Measurements from ENCODE around the gene HPS5. TPM values are rescaled to one million over a fixed set of nuclear protein-coding genes. Genes with fewer than 3 reads are reported as not detected.
"Not testable (repeated sequence)": the region's sequence is repeated elsewhere in the genome, so short reads cannot be mapped to it uniquely, and the experiment has no call there.

HPS5 gene
- total and polyA plus RNA-seq, 5 donors from 2014 or later, result 13.0 to 18.6 (median 14.8) TPM

DNA sequence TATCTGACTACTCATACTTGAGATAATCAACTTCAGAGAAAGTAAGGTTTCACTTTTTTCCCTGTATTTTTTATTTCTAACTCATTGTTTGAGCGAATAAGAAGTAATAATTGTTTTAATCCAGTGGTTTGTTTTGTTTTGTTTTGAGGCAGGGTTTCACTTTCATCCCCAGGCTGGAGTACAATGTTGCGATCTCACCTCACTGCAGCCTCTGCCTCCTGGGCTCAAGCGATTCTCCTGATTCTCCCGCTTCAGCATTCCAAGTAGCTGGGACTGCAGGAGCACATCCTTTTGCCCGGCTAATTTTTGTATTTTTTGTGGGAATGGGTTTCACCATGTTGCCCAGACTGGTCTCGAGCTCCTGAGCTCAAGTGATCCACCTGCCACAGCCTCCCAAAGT, 9.0 kb upstream of the HPS5 start:
- Histone ChIP-seq H3K27me3 (ENCODE audit: control insufficient read depth, insufficient read depth, low read length) (no peaks in the 10 kb centered on the region), H3K36me3 (ENCODE audit: control insufficient read depth, insufficient read depth, low read length) (peaks cover 42% of the 10 kb centered on the region), H3K4me1 (ENCODE audit: control insufficient read depth, insufficient read depth, low read length, poor library complexity, severe bottlenecking) (peaks cover 34% of the 10 kb centered on the region), H3K27ac (ENCODE audit: insufficient read depth, low read length, poor library complexity, severe bottlenecking) (no peak overlapping the region), H3K4me3 (ENCODE audit: low read depth, low read length) (peak overlapping the region; percentile 44), H3K9me3 (ENCODE audit: control insufficient read depth in 2 of 2, low read length in 2 of 2) (no peaks in the 10 kb centered on the region)
- ATAC-seq (ENCODE audit: low read depth in 2 of 2) (no peak), DNase-seq (no peak)
- no peaks in the 10 kb centered on the region for H3K27me3 Mint-ChIP-seq
- peak overlapping the region in 1 of 4 donors; percentile 17 for H3K4me3 Mint-ChIP-seq
- peaks cover 29% of the 10 kb centered on the region for H3K36me3 Mint-ChIP-seq
- peaks cover 33 to 60% (median 48%) of the 10 kb centered on the region in 4 donors for H3K4me1 Mint-ChIP-seq
- peak overlapping the region; percentile 1 to 59 (median 19) for H3K27ac Mint-ChIP-seq
- H3K9me3 Mint-ChIP-seq, result no peaks in the 10 kb centered on the region

GRCh38 chr11:18329196-18329870, 7.4 kb upstream of the HPS5 start:
- Mint-ChIP-seq H3K27me3 (no peaks in the 10 kb centered on the region), H3K4me3 (peak overlapping the region in 2 of 4 donors; percentile 16 to 17), H3K4me1 (peaks cover 40 to 66% (median 55%) of the 10 kb centered on the region in 4 donors), H3K27ac (peak overlapping the region; percentile 2 to 20 (median 19)), H3K36me3 (peaks cover 29% of the 10 kb centered on the region), H3K9me3 (no peaks in the 10 kb centered on the region)
- peaks cover 43% of the 10 kb centered on the region for H3K4me1 ChIP-seq (ENCODE audit: control insufficient read depth, insufficient read depth, low read length, poor library complexity, severe bottlenecking)
- H3K36me3 ChIP-seq (ENCODE audit: control insufficient read depth, insufficient read depth, low read length), result peaks cover 32% of the 10 kb centered on the region
- no peak overlapping the region for H3K27ac ChIP-seq (ENCODE audit: insufficient read depth, low read length, poor library complexity, severe bottlenecking)
- DNase-seq (peak in 1 of 3 donors; percentile 32), ATAC-seq (ENCODE audit: low read depth in 2 of 2) (no peak)
- no peaks in the 10 kb centered on the region for H3K9me3 ChIP-seq (ENCODE audit: control insufficient read depth in 2 of 2, low read length in 2 of 2)
- H3K4me3 ChIP-seq (ENCODE audit: low read depth, low read length), result no peak overlapping the region
- H3K27me3 ChIP-seq (ENCODE audit: control insufficient read depth, insufficient read depth, low read length), result no peaks in the 10 kb centered on the region

GRCh38 chr11:18324381-18324780, 2.4 kb upstream of the HPS5 start:
- Histone ChIP-seq H3K4me1 (ENCODE audit: control insufficient read depth, insufficient read depth, low read length, poor library complexity, severe bottlenecking) (peaks cover 47% of the 10 kb centered on the region), H3K36me3 (ENCODE audit: control insufficient read depth, insufficient read depth, low read length) (peaks cover 15% of the 10 kb centered on the region), H3K27ac (ENCODE audit: insufficient read depth, low read length, poor library complexity, severe bottlenecking) (peak overlapping the region; percentile 38), H3K4me3 (ENCODE audit: low read depth, low read length) (peak overlapping the region; percentile 96), H3K27me3 (ENCODE audit: control insufficient read depth, insufficient read depth, low read length) (no peaks in the 10 kb centered on the region), H3K9me3 (ENCODE audit: control insufficient read depth in 2 of 2, low read length in 2 of 2) (no peaks in the 10 kb centered on the region)
- no peak for ATAC-seq (ENCODE audit: low read depth in 2 of 2)
- peak overlapping the region; percentile 98 to 100 (median 98) for H3K4me3 Mint-ChIP-seq
- no peak for DNase-seq
- H3K27ac Mint-ChIP-seq, result peak overlapping the region in 2 of 3 donors; percentile 100
- H3K4me1 Mint-ChIP-seq, result peaks cover 39 to 74% (median 58%) of the 10 kb centered on the region in 4 donors
- H3K9me3 Mint-ChIP-seq, result no peaks in the 10 kb centered on the region
- no peaks in the 10 kb centered on the region for H3K27me3 Mint-ChIP-seq
- H3K36me3 Mint-ChIP-seq, result peaks cover 15% of the 10 kb centered on the region

DNA sequence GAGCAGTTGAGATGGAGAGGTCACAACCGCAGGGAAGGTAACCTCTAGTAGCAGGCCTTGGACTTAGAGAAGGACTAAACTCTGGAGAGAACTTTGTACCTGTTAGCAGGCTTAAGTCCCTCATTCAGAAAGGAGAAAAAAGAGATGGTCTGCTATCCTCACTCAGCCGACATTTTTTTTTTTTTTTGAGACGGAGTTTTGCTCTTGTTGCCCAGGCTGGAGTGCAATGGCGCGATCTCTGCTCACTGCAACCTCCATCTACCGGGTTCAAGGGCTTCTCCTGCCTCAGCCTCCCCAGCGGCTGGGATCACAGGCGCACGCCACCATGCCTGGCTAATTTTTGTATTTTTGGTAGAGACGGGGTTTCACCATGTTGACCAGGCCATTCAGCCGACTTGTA, 1.9 kb upstream of the HPS5 start:
- H3K9me3 Mint-ChIP-seq; H3K27me3 Mint-ChIP-seq; H3K27ac ChIP-seq (ENCODE audit: insufficient read depth, low read length, poor library complexity, severe bottlenecking); ATAC-seq (ENCODE audit: low read depth in 2 of 2); H3K9me3 ChIP-seq (ENCODE audit: control insufficient read depth in 2 of 2, low read length in 2 of 2); H3K27me3 ChIP-seq (ENCODE audit: control insufficient read depth, insufficient read depth, low read length); DNase-seq: not testable (repeated sequence)
- H3K27ac Mint-ChIP-seq, result peak overlapping the region in 2 of 3 donors; percentile 100
- H3K36me3 Mint-ChIP-seq, result peaks cover 15% of the 10 kb centered on the region
- Histone ChIP-seq H3K36me3 (ENCODE audit: control insufficient read depth, insufficient read depth, low read length) (peaks cover 12% of the 10 kb centered on the region), H3K4me1 (ENCODE audit: control insufficient read depth, insufficient read depth, low read length, poor library complexity, severe bottlenecking) (peaks cover 43% of the 10 kb centered on the region), H3K4me3 (ENCODE audit: low read depth, low read length) (peak overlapping the region; percentile 96)
- peaks cover 42 to 75% (median 60%) of the 10 kb centered on the region in 4 donors for H3K4me1 Mint-ChIP-seq
- peak overlapping the region; percentile 98 to 100 (median 98) for H3K4me3 Mint-ChIP-seq

DNA sequence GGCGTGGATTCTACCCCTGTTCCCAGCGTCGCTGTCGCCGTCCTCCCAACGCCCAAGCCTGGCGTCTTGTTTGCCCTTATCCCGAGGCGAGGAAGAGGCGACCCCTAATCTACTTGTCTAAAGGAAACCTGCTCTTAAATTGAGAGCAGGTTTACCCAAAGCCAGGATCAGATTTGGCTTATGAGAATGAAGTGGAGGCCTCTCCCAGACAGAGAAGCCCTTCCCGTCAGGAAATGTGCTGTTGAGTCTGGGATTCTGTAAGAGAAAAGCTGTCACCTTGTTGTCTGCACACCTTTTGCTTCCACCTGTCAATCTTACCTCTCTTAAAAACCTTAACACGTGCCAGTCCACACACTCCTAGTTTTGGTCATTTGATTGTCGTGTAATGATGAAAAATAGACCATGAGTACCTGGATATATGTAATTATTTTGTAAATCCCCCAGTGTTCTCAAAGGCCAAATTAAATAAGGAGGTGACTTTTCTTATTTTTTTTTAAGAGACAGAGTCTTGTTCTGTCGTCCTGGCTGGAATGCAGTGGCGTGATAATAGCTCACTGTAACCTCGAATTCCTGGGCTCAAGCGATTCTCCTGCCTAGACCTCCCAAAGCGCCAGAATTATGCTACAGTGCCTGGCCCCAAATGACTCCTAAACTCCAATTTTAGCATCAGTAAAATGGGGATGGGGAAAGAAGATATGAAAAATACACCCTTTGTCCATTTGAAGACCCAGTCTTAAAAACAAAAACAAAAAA, 1.1 kb upstream of the HPS5 start:
- H3K27ac ChIP-seq (ENCODE audit: insufficient read depth, low read length, poor library complexity, severe bottlenecking), result peak overlapping the region; percentile 98
- no peaks in the 10 kb centered on the region for H3K27me3 Mint-ChIP-seq
- peak overlapping the region; percentile 100 for H3K27ac Mint-ChIP-seq
- H3K4me1 ChIP-seq (ENCODE audit: control insufficient read depth, insufficient read depth, low read length, poor library complexity, severe bottlenecking), result peaks cover 43% of the 10 kb centered on the region
- no peaks in the 10 kb centered on the region for H3K27me3 ChIP-seq (ENCODE audit: control insufficient read depth, insufficient read depth, low read length)
- H3K36me3 ChIP-seq (ENCODE audit: control insufficient read depth, insufficient read depth, low read length), result peaks cover 12% of the 10 kb centered on the region
- DNase-seq (peak in 1 of 3 donors; percentile 34), ATAC-seq (ENCODE audit: low read depth in 2 of 2) (no peak)
- H3K4me3 ChIP-seq (ENCODE audit: low read depth, low read length), result peak overlapping the region; percentile 96
- peaks cover 15% of the 10 kb centered on the region for H3K36me3 Mint-ChIP-seq
- H3K9me3 Mint-ChIP-seq, result no peaks in the 10 kb centered on the region
- H3K4me1 Mint-ChIP-seq, result peaks cover 51 to 80% (median 67%) of the 10 kb centered on the region in 4 donors
- no peaks in the 10 kb centered on the region for H3K9me3 ChIP-seq (ENCODE audit: control insufficient read depth in 2 of 2, low read length in 2 of 2)
- H3K4me3 Mint-ChIP-seq, result peak overlapping the region; percentile 98 to 100 (median 98)

- Histone ChIP-seq H3K4me3 (ENCODE audit: low read depth, low read length) (peak overlapping the region; percentile 96), H3K27me3 (ENCODE audit: control insufficient read depth, insufficient read depth, low read length) (no peaks in the 10 kb centered on the region), H3K4me1 (ENCODE audit: control insufficient read depth, insufficient read depth, low read length, poor library complexity, severe bottlenecking) (peaks cover 43% of the 10 kb centered on the region), H3K9me3 (ENCODE audit: control insufficient read depth in 2 of 2, low read length in 2 of 2) (no peaks in the 10 kb centered on the region), H3K27ac (ENCODE audit: insufficient read depth, low read length, poor library complexity, severe bottlenecking) (peak overlapping the region; percentile 98), H3K36me3 (ENCODE audit: control insufficient read depth, insufficient read depth, low read length) (peaks cover 8% of the 10 kb centered on the region)
- no peaks in the 10 kb centered on the region for H3K9me3 Mint-ChIP-seq
- ATAC-seq (ENCODE audit: low read depth in 2 of 2) (no peak), DNase-seq (no peak)
- H3K27ac Mint-ChIP-seq, result peak overlapping the region; percentile 100
- H3K4me1 Mint-ChIP-seq, result peaks cover 56 to 79% (median 68%) of the 10 kb centered on the region in 4 donors
- H3K4me3 Mint-ChIP-seq, result peak overlapping the region; percentile 98 to 100 (median 98)
- peaks cover 14% of the 10 kb centered on the region for H3K36me3 Mint-ChIP-seq
- no peaks in the 10 kb centered on the region for H3K27me3 Mint-ChIP-seq
These were observed 367 bp downstream of the HPS5 start for GRCh38 chr11:18321578-18321968.

DNA sequence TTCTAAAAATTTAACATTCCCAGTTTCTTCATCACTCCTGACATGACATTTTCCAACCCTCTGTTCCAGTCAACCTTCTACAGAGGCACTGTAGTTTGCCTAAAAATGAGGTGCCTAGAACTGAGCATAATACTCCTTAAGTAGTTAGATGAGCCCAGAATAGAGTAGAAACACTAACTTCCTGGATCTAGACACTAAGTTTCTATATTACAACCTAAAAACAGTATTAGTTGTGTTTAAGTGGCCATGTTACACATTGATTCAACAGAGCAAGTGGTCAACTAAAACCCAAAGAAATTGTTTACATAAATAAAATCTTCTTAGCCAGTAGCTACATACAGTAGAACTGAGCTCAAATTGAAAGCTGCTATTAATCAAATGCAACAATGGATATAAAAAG, 1.3 kb downstream of the HPS5 start:
- Mint-ChIP-seq H3K36me3 (peaks cover 12% of the 10 kb centered on the region), H3K9me3 (no peaks in the 10 kb centered on the region), H3K4me3 (peak overlapping the region; percentile 4 to 98 (median 58)), H3K4me1 (peaks cover 56 to 74% (median 65%) of the 10 kb centered on the region in 4 donors), H3K27me3 (no peaks in the 10 kb centered on the region), H3K27ac (peak overlapping the region in 2 of 3 donors; percentile 57 to 100)
- H3K4me1 ChIP-seq (ENCODE audit: control insufficient read depth, insufficient read depth, low read length, poor library complexity, severe bottlenecking), result peaks cover 43% of the 10 kb centered on the region
- H3K4me3 ChIP-seq (ENCODE audit: low read depth, low read length), result peak overlapping the region; percentile 96
- peak in 1 of 3 donors; percentile 24 for DNase-seq
- H3K27me3 ChIP-seq (ENCODE audit: control insufficient read depth, insufficient read depth, low read length), result no peaks in the 10 kb centered on the region
- no peak overlapping the region for H3K27ac ChIP-seq (ENCODE audit: insufficient read depth, low read length, poor library complexity, severe bottlenecking)
- H3K36me3 ChIP-seq (ENCODE audit: control insufficient read depth, insufficient read depth, low read length), result peaks cover 9% of the 10 kb centered on the region
- no peak for ATAC-seq (ENCODE audit: low read depth in 2 of 2)
- no peaks in the 10 kb centered on the region for H3K9me3 ChIP-seq (ENCODE audit: control insufficient read depth in 2 of 2, low read length in 2 of 2)

Measured in CD4-positive, CD25-positive, alpha-beta regulatory T cell (primary cell).